Right lung (tissue), 10 donors: ENCODE data around the gene MBTD1. TPM values are rescaled to one million over a fixed set of nuclear protein-coding genes. Genes with fewer than 3 reads are reported as not detected.
"Not testable (repeated sequence)": the region's sequence is repeated elsewhere in the genome, so short reads cannot be mapped to it uniquely, and the experiment has no call there.

Source experiments
- DNase-seq, 2 donors: peaks; one replicate each; pipeline ENCODE4 v3.0.0-alpha.2; 2013
- long read RNA-seq, 8 donors: transcript quantifications; one replicate each; lab custom pipeline, GENCODE V29; 2026
- polyA plus RNA-seq, 5 donors: library from polyadenylated mRNA; unstranded; fragments of 120-200 nt; gene quantifications; one replicate each; pipeline versions ENCODE4 v1.2.1 to v1.2.3, GENCODE V29; 2013; ENCODE audit warnings: inconsistent platforms in 1 of 5, low replicate concordance in 1 of 5; ENCODE audit not compliant: insufficient read length in 5 of 5, insufficient read depth in 1 of 5

MBTD1 gene
- 10 to 100 TPM; 35.5 to 63.7 (median 58.2) TPM for polyA plus RNA-seq
- long read RNA-seq, donor 1, full-length matches to known transcripts: 1 of 86 reads
- long read RNA-seq, donor 1, partial matches to known transcripts: 48 of 86 reads
- long read RNA-seq, donor 1, other reads (novel, unspliced or antisense): 37 of 86 reads
- long read RNA-seq, donor 2: 0 reads
- long read RNA-seq, donor 3, partial matches to known transcripts: 54 of 77 reads
- long read RNA-seq, donor 3, other reads (novel, unspliced or antisense): 23 of 77 reads
- long read RNA-seq, donor 4, partial matches to known transcripts: 24 of 38 reads
- long read RNA-seq, donor 4, other reads (novel, unspliced or antisense): 14 of 38 reads
- long read RNA-seq, donor 5, full-length matches to known transcripts: 2 of 87 reads
- long read RNA-seq, donor 5, partial matches to known transcripts: 70 of 87 reads
- long read RNA-seq, donor 5, other reads (novel, unspliced or antisense): 15 of 87 reads
- long read RNA-seq, donor 6, full-length matches to known transcripts: 1 of 53 reads
- long read RNA-seq, donor 6, partial matches to known transcripts: 38 of 53 reads
- long read RNA-seq, donor 6, other reads (novel, unspliced or antisense): 14 of 53 reads
- long read RNA-seq, donor 7, partial matches to known transcripts: 83 of 83 reads
- long read RNA-seq, donor 7, other reads (novel, unspliced or antisense): 0 of 83 reads
- long read RNA-seq, donor 8: 0 reads

DNA sequence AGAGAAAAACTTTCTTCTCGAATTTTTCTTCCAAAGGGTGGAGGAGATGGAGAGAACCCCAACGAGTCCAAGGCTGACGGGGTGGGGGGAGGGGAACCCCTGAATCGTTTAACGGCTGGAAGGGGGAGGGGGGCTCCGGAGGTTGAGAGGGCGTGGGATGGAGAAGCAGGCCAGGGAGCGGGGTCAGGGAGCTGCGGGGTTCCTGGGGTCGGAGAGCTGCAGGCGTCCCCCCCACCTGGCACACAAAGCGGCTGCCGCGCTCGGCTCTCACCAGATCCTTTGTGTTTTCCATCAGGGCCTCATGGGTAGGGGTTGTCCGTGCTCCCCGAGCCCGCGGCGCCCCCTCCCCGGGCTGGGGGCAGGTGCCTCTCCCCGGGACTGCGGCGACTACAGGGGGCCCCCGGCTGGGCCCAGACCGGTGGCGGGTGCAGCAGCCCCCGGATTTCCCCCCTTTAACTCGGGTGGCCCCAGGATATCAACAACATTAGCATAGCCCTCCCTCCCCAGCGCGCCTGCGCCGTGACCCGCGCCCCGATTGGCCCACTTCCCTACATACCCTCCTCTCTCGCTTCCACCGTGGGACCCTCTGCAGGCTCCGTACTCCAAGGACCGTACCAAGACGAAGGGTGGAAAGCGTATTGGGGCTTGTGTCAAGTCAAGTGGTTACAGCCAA, at the start of gene MBTD1:
TSS of gene MBTD1 (minus strand) at position 486 of the 673 bp plus-strand sequence. CDS start 34,888 bp downstream, outside the sequence.
- DNase-seq: peak; percentile 98

DNA sequence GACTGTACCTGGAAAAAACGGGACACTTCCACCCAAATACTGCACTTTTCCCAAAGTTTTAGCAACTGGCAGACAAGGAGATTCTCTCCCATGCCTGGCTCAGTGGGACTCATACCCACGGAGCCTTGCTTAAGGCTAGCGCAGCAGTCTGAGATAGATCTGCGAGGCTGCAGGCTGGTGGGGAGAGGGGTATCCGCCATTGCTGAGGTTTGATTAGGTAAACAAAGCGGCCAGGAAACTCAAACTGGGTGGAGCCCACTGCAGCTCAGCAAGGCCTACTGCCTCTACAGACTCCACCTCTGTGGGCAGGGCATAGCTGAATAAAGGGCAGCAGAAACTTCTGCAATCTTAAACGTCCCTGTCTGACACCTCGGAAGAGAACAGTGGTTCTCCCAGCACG, 45.3 kb upstream of the MBTD1 start:
- no peak for DNase-seq

DNA sequence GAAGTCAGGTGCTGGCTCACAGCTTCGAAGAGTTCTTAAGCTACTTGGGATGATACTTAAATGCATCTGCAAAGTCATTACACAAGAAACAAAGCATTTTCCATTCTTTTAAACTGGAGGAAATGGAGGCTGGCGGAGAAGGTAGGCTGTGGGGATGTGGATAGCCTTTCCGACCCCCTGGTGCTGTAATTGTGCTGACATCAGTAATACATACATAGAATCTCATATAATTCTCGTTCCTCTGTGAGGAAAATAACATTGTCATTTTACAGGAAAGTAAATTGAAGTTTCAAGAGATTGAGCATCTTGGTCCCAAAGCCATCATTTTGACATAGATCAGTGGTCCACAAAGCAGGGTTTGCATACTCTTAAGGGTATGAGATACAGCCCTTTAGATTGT, 40.0 kb upstream of the MBTD1 start:
- no peak for DNase-seq

DNA sequence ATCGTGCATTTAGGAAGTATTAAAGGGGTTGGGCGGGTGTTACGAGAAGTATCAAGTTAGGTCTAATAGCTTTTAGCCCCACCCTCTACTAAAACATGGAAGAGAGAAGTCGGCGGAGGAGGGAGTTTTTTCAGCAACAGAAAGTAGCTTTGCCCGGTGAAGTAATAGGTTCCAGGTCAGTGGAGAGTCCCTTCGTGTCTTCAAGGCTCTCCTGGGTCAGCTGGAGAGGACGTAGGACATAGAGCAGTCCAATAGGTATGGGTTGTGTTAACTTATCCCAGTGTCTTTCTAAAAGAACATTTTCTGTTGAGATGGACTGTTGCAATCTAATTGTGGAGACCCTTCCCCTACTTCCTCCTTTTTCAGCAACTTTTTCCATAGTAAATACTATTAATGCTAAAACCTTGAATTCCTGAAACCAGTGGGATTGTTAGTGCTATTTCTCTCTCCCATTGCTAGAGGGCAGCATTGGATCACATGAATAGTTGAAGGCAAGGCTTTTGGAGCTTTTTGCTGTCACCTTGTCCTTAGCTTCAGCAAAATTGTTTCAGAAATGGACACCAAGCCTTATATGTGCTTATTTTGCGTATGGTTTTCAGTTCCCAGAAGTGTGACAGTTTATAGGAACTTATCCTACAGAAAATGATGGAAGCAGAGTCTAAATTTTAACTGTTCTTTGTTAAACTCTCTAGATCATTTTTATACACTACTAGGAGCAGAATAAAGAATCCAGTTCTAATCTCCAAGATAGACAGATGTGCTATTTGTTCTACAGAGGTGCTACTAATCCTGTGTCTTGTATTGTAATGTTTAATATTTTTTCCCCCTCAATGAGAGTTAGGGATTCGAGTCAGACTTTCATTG, 38.9 kb upstream of the MBTD1 start:
- peak; percentile 15 to 37 for DNase-seq

DNA sequence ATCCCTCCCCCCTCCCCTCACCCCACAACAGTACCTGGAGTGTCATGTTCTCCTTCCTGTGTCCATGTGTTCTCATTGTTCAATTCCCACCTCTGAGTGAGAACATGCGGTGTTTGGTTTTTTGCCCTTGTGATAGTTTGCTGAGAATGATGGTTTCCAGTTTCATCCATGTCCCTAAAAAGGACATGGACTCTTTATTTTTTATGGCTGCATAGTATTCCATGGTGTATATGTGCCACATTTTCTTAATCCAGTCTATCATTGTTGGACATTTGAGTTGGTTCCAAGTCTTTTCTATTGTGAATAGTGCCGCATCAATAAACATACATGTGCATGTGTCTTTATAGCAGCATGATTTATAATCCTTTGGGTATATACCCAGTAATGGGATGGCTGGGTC, 34.5 kb upstream of the MBTD1 start:
- not testable (repeated sequence) for DNase-seq

DNA sequence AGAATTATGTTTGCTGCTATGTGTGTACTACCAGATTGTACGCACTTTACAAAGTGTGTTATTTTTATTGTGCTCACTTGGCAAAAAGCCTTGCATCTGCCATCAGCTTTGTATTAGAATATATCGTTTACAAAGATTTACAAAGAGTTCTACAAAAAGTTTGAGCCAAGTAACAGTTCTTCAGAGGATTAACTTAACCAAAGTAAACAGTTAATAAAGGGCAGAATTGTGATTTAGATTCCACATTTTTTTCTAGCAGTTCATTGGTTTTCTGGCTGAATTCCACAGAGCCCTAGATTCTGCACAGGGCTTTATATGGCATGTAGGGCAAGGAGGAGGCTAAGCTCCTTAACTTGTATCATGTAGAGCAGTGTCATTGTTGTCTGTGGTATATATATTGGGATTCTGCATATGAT, 29.9 kb upstream of the MBTD1 start:
- DNase-seq: peak; percentile 61 to 67

DNA sequence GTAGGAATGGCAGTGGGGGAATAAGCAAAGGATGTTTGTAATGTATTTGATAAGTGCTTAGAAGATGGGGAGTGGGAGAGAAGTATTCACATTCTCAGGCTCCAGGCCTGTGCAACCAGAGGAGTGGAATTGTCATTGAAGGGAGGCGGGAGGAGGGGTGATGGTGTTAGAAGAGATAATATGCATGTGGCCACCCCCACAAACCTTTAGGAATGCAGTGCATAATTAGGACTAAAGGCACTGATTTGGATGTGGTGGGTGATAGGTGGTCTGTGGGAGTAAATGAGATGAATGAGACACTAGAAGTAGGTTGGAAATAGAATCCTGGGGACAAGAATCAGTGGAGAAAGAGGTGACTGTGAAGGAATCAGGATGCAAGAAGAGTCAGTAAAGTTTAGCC, 27.6 kb upstream of the MBTD1 start:
- no peak for DNase-seq

DNA sequence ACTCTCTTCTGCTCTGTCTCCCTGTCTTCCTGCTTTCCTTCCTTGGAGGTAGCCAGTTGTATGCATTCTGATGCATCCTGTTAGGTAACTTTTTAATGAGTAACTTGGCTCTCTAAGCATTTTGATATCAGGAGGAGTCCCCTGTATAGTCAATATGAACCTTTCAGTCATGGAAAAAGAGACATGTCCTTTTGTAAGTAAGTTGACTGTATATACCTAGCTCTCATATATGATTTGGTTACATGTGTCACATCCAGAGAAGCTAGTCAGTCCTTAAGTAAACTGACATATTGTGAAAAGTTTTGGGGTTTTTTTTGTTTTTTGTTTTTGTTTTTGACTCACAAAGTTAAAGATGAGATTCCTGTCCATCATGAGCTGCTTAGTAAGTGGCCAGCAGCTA, 19.3 kb upstream of the MBTD1 start:
- no peak for DNase-seq

DNA sequence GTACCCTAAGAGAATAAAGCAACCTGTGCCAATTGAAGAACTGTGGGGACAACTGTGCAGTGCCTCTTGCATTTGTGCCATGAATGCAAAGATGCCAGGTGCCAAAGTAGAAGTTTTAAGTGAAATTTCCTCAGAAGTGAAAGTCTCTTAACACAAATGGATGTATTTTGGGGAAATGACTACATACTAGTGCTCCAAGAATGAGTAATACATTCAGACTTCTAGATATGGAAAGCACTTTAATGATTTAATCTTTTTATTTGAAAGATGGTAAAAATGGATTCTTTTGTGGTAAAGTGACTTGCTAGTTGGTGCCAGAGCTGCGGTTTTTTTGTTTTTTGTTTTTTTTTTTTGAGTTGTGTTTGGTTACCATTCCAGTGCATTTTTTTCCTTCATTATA, 15.5 kb upstream of the MBTD1 start:
- DNase-seq: no peak

DNA sequence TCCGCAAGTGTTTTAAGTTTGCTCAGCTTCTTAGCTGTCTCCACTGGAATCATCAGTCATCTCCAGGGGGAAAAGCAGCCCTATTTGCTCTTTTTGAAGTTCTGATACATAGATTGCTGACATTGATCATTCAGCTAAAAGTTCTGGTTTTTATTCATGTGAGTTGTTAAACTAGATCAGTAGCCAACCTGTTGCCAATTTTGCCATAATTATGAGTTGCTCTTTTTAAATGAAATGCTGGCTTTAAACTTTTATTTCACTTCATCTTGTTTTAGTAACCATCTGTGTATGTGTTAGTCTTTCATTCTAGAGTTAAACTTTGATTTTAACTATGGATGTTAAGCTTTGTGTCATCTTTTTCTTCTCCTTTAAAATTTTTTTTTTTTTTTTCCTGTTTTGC, 13.0 kb upstream of the MBTD1 start:
- no peak for DNase-seq

DNA sequence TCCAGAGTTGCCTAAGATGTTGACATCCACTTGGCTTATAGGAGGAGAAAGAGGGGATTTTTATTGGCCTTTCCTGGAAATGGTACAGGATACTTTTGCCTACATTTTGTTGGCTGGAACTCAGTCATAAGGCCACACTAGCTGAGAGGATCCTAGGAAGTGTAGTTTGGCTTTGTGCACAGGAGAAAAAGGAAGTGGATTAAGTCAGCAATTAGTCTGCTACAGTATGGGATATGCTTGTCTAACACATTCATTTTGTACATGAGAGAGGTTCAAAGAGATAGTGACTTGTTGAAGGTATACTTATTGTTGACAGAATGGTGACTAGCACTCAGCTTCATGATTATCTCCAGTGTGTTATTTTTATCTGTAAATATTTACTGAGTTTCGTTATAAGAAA, 10.8 kb upstream of the MBTD1 start:
- DNase-seq: no peak

DNA sequence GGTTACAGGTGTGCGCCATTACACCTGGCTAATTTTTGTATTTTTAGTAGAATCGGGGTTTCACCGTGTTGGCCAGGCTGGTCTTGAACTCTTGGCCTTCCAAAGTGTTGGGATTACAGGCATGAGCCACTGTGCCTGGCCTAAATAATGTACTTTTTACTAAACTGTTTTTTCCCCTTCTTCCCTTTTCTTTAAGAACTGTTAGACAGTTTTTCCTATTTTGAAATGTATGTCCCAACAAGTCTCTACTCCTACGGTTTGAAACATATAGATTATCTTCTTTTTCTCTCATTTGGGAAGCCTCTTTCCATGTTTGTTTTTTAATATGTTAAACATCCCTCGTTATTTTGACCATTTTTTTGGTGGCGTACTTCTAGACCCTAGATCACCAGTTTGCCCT, 10.1 kb upstream of the MBTD1 start:
- DNase-seq: no peak

DNA sequence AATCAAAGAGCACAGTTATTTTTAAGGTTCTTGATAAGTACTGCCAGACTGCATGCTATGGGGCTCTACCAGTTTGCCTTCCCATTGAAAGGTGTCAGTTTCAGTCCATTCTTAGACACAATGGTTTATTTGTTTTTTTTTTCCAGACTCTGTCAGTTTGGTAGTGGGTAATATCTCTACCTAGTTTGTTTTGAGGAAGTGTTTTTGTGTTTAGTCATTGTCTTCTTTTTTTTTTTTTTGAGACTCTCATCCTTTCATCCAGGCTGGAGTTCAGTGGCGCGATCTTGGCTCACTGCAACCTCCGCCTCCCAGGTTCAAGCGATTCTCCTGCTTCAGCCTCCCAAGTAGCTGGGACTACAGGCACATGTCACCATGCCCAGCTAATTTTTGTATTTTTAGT, 4.6 kb upstream of the MBTD1 start:
- DNase-seq: not testable (repeated sequence)

DNA sequence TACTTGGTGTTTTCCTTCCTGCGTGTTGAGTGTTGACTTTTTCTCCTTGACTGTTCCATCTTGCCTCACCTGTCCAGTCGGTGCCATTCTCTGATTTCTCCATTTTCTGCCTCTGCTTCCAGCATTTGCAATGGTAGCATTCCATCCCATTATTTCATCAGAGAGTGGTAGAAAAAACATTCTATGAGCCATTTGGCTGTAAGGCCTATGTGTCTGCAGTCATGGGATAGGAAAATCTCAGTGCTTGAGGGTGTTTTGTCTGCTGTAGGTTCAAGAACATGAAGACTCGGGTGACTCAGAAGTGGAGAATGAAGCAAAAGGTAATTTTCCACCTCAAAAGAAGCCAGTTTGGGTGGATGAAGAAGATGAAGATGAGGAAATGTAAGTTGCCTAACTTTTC, 3.2 kb upstream of the MBTD1 start:
- no peak for DNase-seq

DNA sequence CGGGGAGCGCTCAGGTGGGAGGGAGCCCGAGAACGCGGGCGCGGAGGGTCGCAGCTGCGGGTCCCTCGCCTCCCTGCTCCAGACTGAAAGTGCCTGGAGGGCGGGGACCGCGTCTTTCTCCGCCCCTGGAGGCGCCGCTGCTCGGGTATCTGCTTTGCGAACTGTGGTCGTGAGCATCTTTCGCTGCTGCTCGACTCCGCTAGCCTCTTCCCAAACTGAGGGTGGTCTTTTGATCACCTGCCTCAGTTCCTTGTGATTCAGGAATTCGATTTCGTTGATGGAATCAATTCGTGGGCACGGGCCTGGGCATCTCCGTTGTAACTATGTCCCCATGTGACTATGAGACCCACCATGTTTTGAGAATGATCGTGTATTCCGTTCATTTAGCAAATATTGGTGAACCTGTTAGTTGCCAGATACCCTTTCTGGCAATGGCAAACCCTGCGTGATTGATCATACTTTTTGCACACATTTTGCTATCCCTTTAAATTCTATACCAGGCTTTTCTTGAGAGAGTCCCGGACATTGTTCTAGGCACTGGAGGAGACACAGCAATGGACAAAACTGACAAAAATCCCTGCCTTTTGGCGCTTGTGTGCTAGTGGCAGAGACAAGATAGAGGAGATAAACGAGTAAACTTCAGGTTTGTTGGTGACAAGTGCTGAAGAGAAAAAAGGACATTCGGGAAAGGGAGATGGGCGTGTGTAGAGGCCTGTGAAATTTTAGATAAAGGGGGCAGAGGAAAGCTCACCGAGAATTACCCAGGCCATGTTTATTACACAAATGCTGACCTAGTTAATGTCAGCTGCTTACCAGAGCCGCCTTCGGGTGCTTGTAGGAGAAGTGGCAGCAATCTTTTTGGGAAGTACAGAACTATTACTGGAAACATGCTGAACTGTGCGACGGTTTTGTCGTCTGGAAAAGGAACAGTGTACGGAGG, 1.4 kb upstream of the MBTD1 start:
- DNase-seq: peak in 1 of 2 donors; percentile 42

DNA sequence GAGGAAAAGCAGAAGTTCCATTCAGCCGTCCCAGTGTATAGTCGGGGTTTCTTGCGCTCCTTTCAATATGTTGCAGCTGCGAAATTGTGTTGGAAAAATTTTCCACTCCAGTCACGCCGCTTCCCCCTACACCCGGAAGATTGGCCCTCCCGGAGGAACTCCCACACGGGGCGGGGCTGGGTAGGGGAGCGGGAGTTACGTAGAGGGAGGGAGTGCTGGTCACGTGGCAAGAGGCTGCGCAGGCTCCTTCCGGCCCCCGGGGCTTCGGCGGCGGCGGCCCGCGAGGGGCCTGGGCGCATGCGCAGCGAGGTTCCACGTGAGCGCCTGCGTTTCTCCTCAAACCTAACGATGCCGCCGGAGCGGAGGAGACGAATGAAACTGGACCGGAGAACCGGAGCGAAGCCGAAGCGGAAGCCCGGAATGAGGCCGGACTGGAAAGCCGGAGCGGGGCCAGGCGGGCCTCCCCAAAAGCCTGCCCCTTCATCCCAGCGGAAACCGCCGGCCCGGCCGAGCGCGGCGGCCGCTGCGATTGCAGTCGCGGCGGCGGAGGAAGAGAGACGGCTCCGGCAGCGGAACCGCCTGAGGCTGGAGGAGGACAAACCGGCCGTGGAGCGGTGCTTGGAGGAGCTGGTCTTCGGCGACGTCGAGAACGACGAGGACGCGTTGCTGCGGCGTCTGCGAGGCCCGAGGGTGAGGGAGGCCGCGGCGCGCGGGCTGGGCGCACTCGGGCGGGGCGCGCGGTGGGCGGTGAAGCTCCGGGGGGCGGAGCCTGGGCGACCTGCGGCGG, 581 bp upstream of the MBTD1 start, which contains the start of gene UTP18:
TSS of gene UTP18 (plus strand) at position 310 of the 787 bp plus-strand sequence. CDS start at position 349, 39 bp downstream.
- peak; percentile 97 to 98 for DNase-seq

DNA sequence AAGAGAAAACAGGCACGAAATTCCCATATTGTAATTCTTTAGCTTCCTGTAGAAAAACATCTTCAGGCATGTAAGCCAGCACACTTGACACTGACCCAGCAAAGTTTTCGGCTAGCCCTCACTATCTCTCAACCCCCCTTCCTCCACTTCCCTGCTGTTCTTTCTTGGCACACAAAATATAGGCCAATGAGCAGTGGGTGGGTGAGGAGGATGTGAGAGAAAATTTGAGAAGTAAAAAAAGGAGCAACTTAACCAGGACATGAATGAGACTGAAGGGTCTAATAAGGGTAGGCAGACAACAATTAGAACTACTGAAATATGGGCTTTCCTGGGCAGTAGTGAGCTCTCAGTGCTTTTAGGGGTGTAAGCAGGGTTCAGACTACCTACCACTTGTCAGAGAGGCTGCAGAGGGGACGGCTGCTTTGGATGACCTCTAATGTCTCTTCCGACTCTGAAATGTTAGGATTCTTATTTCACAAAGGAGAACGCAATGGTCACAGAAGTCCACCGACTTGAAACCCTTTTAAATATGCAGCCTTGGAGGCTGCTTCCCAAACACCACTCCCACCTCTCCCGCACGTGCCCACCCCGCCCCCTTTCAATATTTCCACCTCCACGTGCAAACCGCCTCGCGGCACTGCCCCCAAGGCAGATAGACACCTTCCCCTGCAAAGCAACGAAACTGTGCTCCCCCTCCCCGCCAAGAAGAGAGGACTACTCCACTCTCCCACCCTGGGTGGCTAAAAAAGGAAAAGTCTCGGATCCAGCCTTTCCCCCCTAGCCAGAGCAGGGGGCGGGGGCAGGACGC, 889 bp downstream of the MBTD1 start:
- peak; percentile 18 to 25 for DNase-seq
